K562 (cell line): ENCODE data around the gene JKAMP. TPM values are rescaled to one million over a fixed set of nuclear protein-coding genes. Genes with fewer than 3 reads are reported as not detected.
"Not testable (repeated sequence)": the region's sequence is repeated elsewhere in the genome, so short reads cannot be mapped to it uniquely, and the experiment has no call there.

Experiments
- ATAC-seq: fragments of 200-7000 bp; cut with Tn5 transposase; 3 replicates; pipeline ENCODE4 v1.9.1; 2020; ENCODE audit warnings: moderate library complexity
- BruUV-seq: library from RNA; stranded (reverse); fragments of 400-500 nt; replicated peaks from 2 replicates; lab custom pipeline; 2021; lab: Mats Ljungman, UMichigan
- CTCF ChIA-PET: fragments of 300-600 bp; formaldehyde crosslinking; extraction: SDS; loops from one replicate; lab custom pipeline; 2021; ENCODE audit warnings: low intra/inter-chr PET ratio; lab: Yijun Ruan, JAX
- POLR2A ChIA-PET: fragments of 300-600, 350-650 bp; sonication (Branson Sonifier 250); formaldehyde crosslinking; extraction: SDS; loops from one replicate; lab custom pipeline; 2021; ENCODE audit warnings: antibody characterized with exemption, inconsistent platforms; lab: Yijun Ruan, JAX
- DNase-seq, 4 experiments: peaks; one replicate each; pipeline versions ENCODE4 v3.0.0 to v3.0.0-alpha.2; 2011 to 2018; ENCODE audit warnings: low spot score in 3 of 4, mixed read lengths in 3 of 4; ENCODE audit errors: extremely low read depth in 1 of 4
- FAIRE-seq: peaks from 2 replicates; lab custom pipeline; 2011; peaks lifted over from hg19 to GRCh38; lab: Jason Lieb, UNC
- H2AFZ ChIP-seq: 2 replicates; pipeline ENCODE4 v1.6.0; 2011; ENCODE audit warnings: low read depth, low read length, control low read depth, inconsistent platforms
- H3K27ac ChIP-seq: fragments of 200-600 bp; 3 replicates; pipeline ENCODE4 v1.8.0; 2011; ENCODE audit warnings: low read depth, mild to moderate bottlenecking, control low read depth, inconsistent platforms, low read length, moderate library complexity, mixed read lengths; ENCODE audit errors: extremely low read depth
- H3K27me3 ChIP-seq, 2 experiments: fragments of 300-600 bp in 1 of 2; 2 replicates in 1 of 2; 3 replicates in 1 of 2; pipeline versions ENCODE4 v1.6.0 to v1.8.0; 2011; ENCODE audit warnings: inconsistent platforms in 2 of 2, low read length in 2 of 2, mild to moderate bottlenecking in 1 of 2, mixed read lengths in 1 of 2, moderate library complexity in 1 of 2; ENCODE audit not compliant: control insufficient read depth in 2 of 2, insufficient read depth in 2 of 2
- H3K36me3 ChIP-seq: fragments of 300-600 bp; 3 replicates; pipeline ENCODE4 v1.8.0; 2011; ENCODE audit warnings: mild to moderate bottlenecking, low read length, inconsistent platforms; ENCODE audit not compliant: control insufficient read depth, insufficient read depth
- H3K4me1 ChIP-seq, 2 experiments: fragments of 200-600 bp in 1 of 2; replicated peaks in 1 of 2; 2 replicates in 1 of 2; 3 replicates in 1 of 2; pipeline versions ENCODE4 v1.5.1 to v1.8.0; 2011; ENCODE audit warnings: inconsistent platforms in 2 of 2, low read length in 2 of 2, mild to moderate bottlenecking in 1 of 2, mixed read lengths in 1 of 2, moderate library complexity in 1 of 2; ENCODE audit not compliant: control insufficient read depth in 2 of 2, insufficient read depth in 2 of 2
- H3K4me2 ChIP-seq: 2 replicates; pipeline ENCODE4 v1.6.1; 2011; ENCODE audit warnings: low read length, control low read depth, inconsistent platforms, mixed read lengths; ENCODE audit not compliant: insufficient read depth
- H3K4me3 ChIP-seq: fragments of 200-600 bp; sonication (generic), shearing (Covaris generic); 2 replicates; pipeline ENCODE4 v1.5.1; 2016; ENCODE audit warnings: control low read depth, inconsistent platforms
- H3K79me2 ChIP-seq: fragments of 200-600 bp; 3 replicates; pipeline ENCODE4 v1.8.0; 2011; ENCODE audit warnings: low read length, inconsistent platforms; ENCODE audit not compliant: control insufficient read depth, insufficient read depth
- H3K9ac ChIP-seq, 2 experiments: 2 replicates each; pipeline versions ENCODE4 v1.6.0 to v1.6.1; 2011; ENCODE audit warnings: low read depth in 2 of 2, low read length in 2 of 2, control low read depth in 1 of 2, inconsistent platforms in 1 of 2, mild to moderate bottlenecking in 1 of 2, mixed read lengths in 1 of 2; ENCODE audit not compliant: insufficient read depth in 1 of 2
- H3K9me1 ChIP-seq: one replicate; pipeline ENCODE4 v1.6.0; 2011; ENCODE audit warnings: inconsistent platforms, mild to moderate bottlenecking, low read length, moderate library complexity; ENCODE audit not compliant: control insufficient read depth, insufficient read depth
- H3K9me3 ChIP-seq: replicated peaks from 2 replicates; pipeline ENCODE4 v1.5.1; 2011; ENCODE audit warnings: low read depth, low read length, inconsistent platforms; ENCODE audit not compliant: control insufficient read depth, insufficient read depth
- H4K20me1 ChIP-seq: replicated peaks from 2 replicates; pipeline ENCODE4 v1.6.1; 2011; ENCODE audit warnings: low read length, inconsistent platforms, mixed read lengths; ENCODE audit not compliant: control insufficient read depth, insufficient read depth
- ARID1B ChIP-seq: fragments of 450-650 bp; IDR thresholded peaks from 2 replicates; pipeline ENCODE4 v1.6.1; 2016; ENCODE audit warnings: antibody characterized with exemption, mild to moderate bottlenecking, inconsistent platforms
- C11orf30 ChIP-seq: fragments of 450-650 bp; IDR thresholded peaks from 2 replicates; pipeline ENCODE4 v1.6.1; 2016; ENCODE audit warnings: low read depth, mild to moderate bottlenecking
- CAMTA2 ChIP-seq: fragments of 250-450 bp; sonication (Bioruptor Pico); conservative IDR thresholded peaks from 2 replicates; pipeline ENCODE4 v1.5.1; 2022
- CEBPB ChIP-seq: fragments of 450-650 bp; IDR thresholded peaks from 2 replicates; pipeline ENCODE4 v1.6.1; 2016; ENCODE audit warnings: missing genetic modification characterization, missing compliant biosample characterization
- DPF2 ChIP-seq: fragments of 450-650 bp; IDR thresholded peaks from 2 replicates; pipeline ENCODE4 v1.6.1; 2016
- FOXA1 ChIP-seq: fragments of 450-650 bp; IDR thresholded peaks from 2 replicates; pipeline ENCODE4 v1.6.1; 2016; ENCODE audit warnings: mild to moderate bottlenecking, borderline replicate concordance
- FOXA3 ChIP-seq, 2 experiments: fragments of 450-650 bp in 1 of 2; sonication (generic) in 1 of 2; formaldehyde crosslinking; IDR thresholded peaks in 1 of 2; conservative IDR thresholded peaks in 1 of 2; 2 replicates each; pipeline versions ENCODE4 v1.4.0 to v1.8.0; 2020 to 2022; ENCODE audit warnings: mild to moderate bottlenecking in 2 of 2, missing genetic modification reagents in 1 of 2
- MAFG ChIP-seq: fragments of 450-650 bp; conservative IDR thresholded peaks from 2 replicates; pipeline ENCODE4 v1.6.1; 2016; ENCODE audit warnings: missing genetic modification characterization, missing compliant biosample characterization
- MNT ChIP-seq, 2 experiments: fragments of 450-650 bp; conservative IDR thresholded peaks; 2 replicates each; pipeline ENCODE4 v1.6.1; 2017; ENCODE audit warnings: mild to moderate bottlenecking in 2 of 2, moderate library complexity in 2 of 2
- NR2C2 ChIP-seq, 2 experiments: fragments of 200-800 bp in 1 of 2; sonication (Bioruptor generic) in 1 of 2; sonication (generic) in 1 of 2; formaldehyde crosslinking in 1 of 2; IDR thresholded peaks; 2 replicates each; pipeline versions ENCODE4 v1.6.1 to v1.8.0; 2016 to 2022; ENCODE audit warnings: mild to moderate bottlenecking in 1 of 2, missing compliant biosample characterization in 1 of 2, missing genetic modification characterization in 1 of 2, missing genetic modification reagents in 1 of 2
- PHF20 ChIP-seq: fragments of 450-650 bp; IDR thresholded peaks from 2 replicates; pipeline ENCODE4 v1.6.1; 2018; ENCODE audit not compliant: partially characterized antibody
- SMARCE1 ChIP-seq: fragments of 450-650 bp; IDR thresholded peaks from 2 replicates; pipeline ENCODE4 v1.7.1; 2016; ENCODE audit warnings: mild to moderate bottlenecking
- ZNF316 ChIP-seq: fragments of 450-650 bp; IDR thresholded peaks from 2 replicates; pipeline ENCODE4 v1.6.1; 2016
- ZNF589 ChIP-seq: fragments of 200-800 bp; sonication (Bioruptor generic); IDR thresholded peaks from 2 replicates; pipeline ENCODE4 v1.6.1; 2016; ENCODE audit warnings: low read depth, missing genetic modification characterization, missing compliant biosample characterization
- WGBS: fragments of 100-300 bp; shearing (Covaris generic); methylation state at CpG from one replicate; pipeline ENCODE4 v1.1.6; 2016; ENCODE audit warnings: low coverage, mixed read lengths; ENCODE audit not compliant: insufficient coverage; ENCODE audit errors: missing lambda C conversion rate; 5-methylcytosine and 5-hydroxymethylcytosine counted together
- in situ Hi-C: fragments of 300-500 bp; cut with MboI; formaldehyde crosslinking; loops from 4 replicates; pipeline ENCODE4 v1.15.0; 2018; ENCODE audit warnings: inconsistent platforms, mixed read lengths
- intact Hi-C: fragments of 100-400 bp; cut with micrococcal nuclease; formaldehyde crosslinking; loops from 2 replicates; pipeline ENCODE4 v1.14.2; 2022
- polyA plus RNA-seq, 8 experiments: library from polyadenylated mRNA; depleted of rRNA in 4 of 8; stranded (reverse) in 5 of 8; unstranded in 3 of 8; fragments of >200 nt; fragmentation: Nextera tagmentation in 2 of 8; fragmentation: Illumina TruSeq in 1 of 8; extraction: Ambion mirVana in 2 of 8; extraction: Trizol in 1 of 8; gene quantifications; 2 replicates each; pipeline versions ENCODE4 v1.2.1 to v1.2.3, GENCODE V29; 2011 to 2014; ENCODE audit warnings: inconsistent platforms in 1 of 8, missing spikeins in 1 of 8
- total RNA-seq, 7 experiments: library from RNA; depleted of rRNA in 6 of 7; stranded (reverse); fragments of >200 nt in 6 of 7; fragmentation: Illumina TruSeq in 2 of 7; extraction: Trizol in 2 of 7; gene quantifications; 2 replicates each; pipeline versions ENCODE4 v1.2.1 to v1.2.3, GENCODE V29; 2011 to 2021; ENCODE audit warnings: low replicate concordance in 1 of 7

JKAMP gene
- total and polyA plus RNA-seq, 9 of the 15 experiments (the other 6 are each of a cell fraction or from before 2014, with no cell fraction given) = 19.3 to 119 (median 33.8) TPM

GRCh38 chr14:59439256-59439965 is 44.9 kb upstream of the JKAMP start:
- H3K9me1 ChIP-seq = no peaks in the 10 kb centered on the region
- POLR2A ChIA-PET = interaction anchor here (0.7 kb wide), 1 partner anchor 189 kb away, joined by 3 read pairs; no protein-coding TSS in a partner anchor
- no peak for FAIRE-seq

GRCh38 chr14:59448673-59449072 is 35.6 kb upstream of the JKAMP start:
- H3K9ac ChIP-seq, ATAC-seq, H3K4me1 ChIP-seq, intact Hi-C loops, H3K4me3 ChIP-seq, H3K27ac ChIP-seq, H3K27me3 ChIP-seq, in situ Hi-C loops, DNase-seq, H3K4me2 ChIP-seq, H3K36me3 ChIP-seq, CTCF ChIA-PET, H3K9me1 ChIP-seq, FAIRE-seq, H2AFZ ChIP-seq, POLR2A ChIA-PET, H3K9me3 ChIP-seq, H3K79me2 ChIP-seq, BruUV-seq, H4K20me1 ChIP-seq: not testable (repeated sequence)
- WGBS = 22% methylated on average over 2 of the region's 2 CpGs
- TF ChIP-seq SMARCE1 (0 out of 2 replicates have a peak, but pooled peaks have one; percentile 45), ZNF316 (peak; percentile 66), FOXA3 (CRISPR knock-in tag; conservative IDR thresholded peaks at IDR 0.05 in 1 of 2, IDR thresholded peaks at IDR 0.05 in 1 of 2) (peak in 1 of 2 experiments; percentile 87; a peak in 2 of 4 replicates), MAFG (tag) (peak; percentile 77), ARID1B (peak; percentile 38; the same call in 1 of the 2 replicates), MNT (conservative IDR thresholded peaks at IDR 0.05) (peak in 1 of 2 experiments; percentile 42; a peak in 2 of 4 replicates), C11orf30 (peak; percentile 64), DPF2 (peak; percentile 47; the same call in 1 of the 2 replicates)

More at GRCh38 chr14:59439256-59439965, 44.9 kb upstream of the JKAMP start:
- Histone ChIP-seq H3K4me2 (no peak overlapping the region), H3K4me3 (no peak overlapping the region), H3K79me2 (no peaks in the 10 kb centered on the region), H2AFZ (no peak overlapping the region), H3K36me3 (no peaks in the 10 kb centered on the region), H4K20me1 (no peaks in the 10 kb centered on the region), H3K4me1 (no peaks in the 10 kb centered on the region), H3K27ac (no peak overlapping the region), H3K9me3 (no peaks in the 10 kb centered on the region)
- BruUV-seq = no TSS peak
- DNase-seq (no peak), ATAC-seq (no peak)
- TF ChIP-seq ZNF589 = no peak
- TF ChIP-seq PHF20 = no peak
- no peak for TF ChIP-seq NR2C2 (CRISPR knock-in tag; IDR thresholded peaks at IDR 0.05)
- TF ChIP-seq NR2C2 (tag; IDR thresholded peaks at IDR 0.05) = no peak
- TF ChIP-seq CEBPB (tag) = peak; percentile 44; the same call in 1 of the 2 replicates
- TF ChIP-seq FOXA1 = no peak
- TF ChIP-seq CAMTA2 (CRISPR knock-in tag) = no peak
- TF ChIP-seq, all 486 proteins: peak for 1
- 14% methylated on average over 5 of the region's 5 CpGs for WGBS
- no peaks in the 10 kb centered on the region for H3K27me3 ChIP-seq
- no peak overlapping the region for H3K9ac ChIP-seq
- CTCF ChIA-PET = no interaction called here
- intact Hi-C loops (no loop called here), in situ Hi-C loops (no loop called here)
